K562 (cell line): Measurements from ENCODE around the gene CFAP53. TPM values are rescaled to one million over a fixed set of nuclear protein-coding genes. Genes with fewer than 3 reads are reported as not detected.
A peak's percentile ranks its signal among the peaks of the same experiment; 100 is the strongest.

Source experiments
- NCOA2 ChIP-seq, 2 experiments: fragments of 450-650 bp; IDR thresholded peaks; 2 replicates each; pipeline ENCODE4 v1.6.1; 2018; ENCODE audit warnings: mild to moderate bottlenecking in 2 of 2, moderate library complexity in 1 of 2; ENCODE audit not compliant: partially characterized antibody in 2 of 2
- NFATC3 ChIP-seq: fragments of 450-650 bp; IDR thresholded peaks from 2 replicates; pipeline ENCODE4 v1.6.1; 2017; ENCODE audit warnings: mild to moderate bottlenecking
- ZNF212 ChIP-seq: fragments of 450-650 bp; formaldehyde crosslinking; IDR thresholded peaks from 2 replicates; pipeline ENCODE4 v1.4.0; 2020; ENCODE audit warnings: mild to moderate bottlenecking
- ZNF318 ChIP-seq, 2 experiments: fragments of 450-650 bp; IDR thresholded peaks; 2 replicates each; pipeline ENCODE4 v1.6.1; 2016; ENCODE audit warnings: mild to moderate bottlenecking in 2 of 2, borderline replicate concordance in 1 of 2, low read depth in 1 of 2, moderate library complexity in 1 of 2
- polyA plus RNA-seq, 8 experiments: library from polyadenylated mRNA; depleted of rRNA in 4 of 8; stranded (reverse) in 5 of 8; unstranded in 3 of 8; fragments of >200 nt; fragmentation: Nextera tagmentation in 2 of 8; fragmentation: Illumina TruSeq in 1 of 8; extraction: Ambion mirVana in 2 of 8; extraction: Trizol in 1 of 8; gene quantifications; 2 replicates each; pipeline versions ENCODE4 v1.2.1 to v1.2.3, GENCODE V29; 2011 to 2014; ENCODE audit warnings: inconsistent platforms in 1 of 8, missing spikeins in 1 of 8
- total RNA-seq, 7 experiments: library from RNA; depleted of rRNA in 6 of 7; stranded (reverse); fragments of >200 nt in 6 of 7; fragmentation: Illumina TruSeq in 2 of 7; extraction: Trizol in 2 of 7; gene quantifications; 2 replicates each; pipeline versions ENCODE4 v1.2.1 to v1.2.3, GENCODE V29; 2011 to 2021; ENCODE audit warnings: low replicate concordance in 1 of 7
- TF ChIP-seq, protein P1 (sequence below): sonication (generic); formaldehyde crosslinking; IDR thresholded peaks from 2 replicates; pipeline ENCODE4 v1.9.0; 2022; ENCODE audit warnings: mild to moderate bottlenecking, missing genetic modification reagents
- TF ChIP-seq, protein P2 (sequence below): fragments of 450-650 bp; IDR thresholded peaks from 2 replicates; pipeline ENCODE4 v1.6.1; 2016

Gene CFAP53
- total and polyA plus RNA-seq, 9 of the 15 experiments (the other 6 are each of a cell fraction or from before 2014, with no cell fraction given), result 0.21 to 1.9 (median 1.2) TPM

DNA sequence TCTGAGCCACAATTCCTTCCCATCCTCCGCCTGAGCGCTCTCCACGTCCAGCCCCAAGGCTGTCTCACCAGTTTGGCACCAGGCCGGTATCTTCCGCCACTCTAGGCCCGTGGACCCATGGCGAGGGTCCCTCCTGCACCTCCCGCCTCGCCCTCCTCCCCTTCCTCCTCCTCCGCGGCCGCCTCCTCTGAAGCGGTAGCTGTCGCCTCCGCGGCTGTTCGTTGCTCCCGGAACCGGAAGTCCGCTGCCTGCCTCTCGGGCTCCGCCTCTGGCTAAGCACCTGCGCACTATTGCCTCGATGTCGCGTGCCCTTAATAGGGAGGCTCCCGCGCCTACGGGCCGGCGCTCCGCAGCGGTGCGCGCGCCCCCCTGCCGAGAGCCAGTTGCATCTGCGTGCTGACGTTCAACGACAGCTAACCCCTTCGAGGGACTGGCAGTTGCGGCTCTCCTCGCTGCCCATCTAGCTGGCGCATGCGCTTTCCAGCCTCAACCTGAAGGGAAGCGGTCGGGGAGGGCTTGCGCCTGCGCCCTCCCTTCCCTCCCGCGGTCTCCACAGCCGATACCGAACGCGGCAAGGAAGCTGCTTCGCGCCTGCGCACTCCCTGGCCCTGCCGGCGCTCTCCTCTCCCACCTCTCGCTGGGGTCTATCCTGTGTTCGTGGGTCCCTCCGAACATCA is 15.1 kb upstream of the CFAP53 start, which contains the start of gene MBD1 (continued):
- no peak for TF ChIP-seq ZNF318 (IDR thresholded peaks at IDR 0.05; ENCODE audit: borderline replicate concordance in 1 of 2, low read depth in 1 of 2)
- no peak for TF ChIP-seq ZNF212 (CRISPR knock-in tag)
- no peak for TF ChIP-seq NFATC3
- TF ChIP-seq, protein P1, sequence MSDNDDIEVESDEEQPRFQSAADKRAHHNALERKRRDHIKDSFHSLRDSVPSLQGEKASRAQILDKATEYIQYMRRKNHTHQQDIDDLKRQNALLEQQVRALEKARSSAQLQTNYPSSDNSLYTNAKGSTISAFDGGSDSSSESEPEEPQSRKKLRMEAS (CRISPR knock-in tag), result peak; percentile 93
- TF ChIP-seq NCOA2 (IDR thresholded peaks at IDR 0.05; ENCODE audit: partially characterized antibody in 2 of 2), result no peak
- TF ChIP-seq, protein P2, sequence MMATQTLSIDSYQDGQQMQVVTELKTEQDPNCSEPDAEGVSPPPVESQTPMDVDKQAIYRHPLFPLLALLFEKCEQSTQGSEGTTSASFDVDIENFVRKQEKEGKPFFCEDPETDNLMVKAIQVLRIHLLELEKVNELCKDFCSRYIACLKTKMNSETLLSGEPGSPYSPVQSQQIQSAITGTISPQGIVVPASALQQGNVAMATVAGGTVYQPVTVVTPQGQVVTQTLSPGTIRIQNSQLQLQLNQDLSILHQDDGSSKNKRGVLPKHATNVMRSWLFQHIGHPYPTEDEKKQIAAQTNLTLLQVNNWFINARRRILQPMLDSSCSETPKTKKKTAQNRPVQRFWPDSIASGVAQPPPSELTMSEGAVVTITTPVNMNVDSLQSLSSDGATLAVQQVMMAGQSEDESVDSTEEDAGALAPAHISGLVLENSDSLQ, result peak; percentile 73
